Putamen (tissue), 1 donor: ENCODE measurements around the gene HIPK1.
"Not testable (repeated sequence)": the region's sequence is repeated elsewhere in the genome, so short reads cannot be mapped to it uniquely, and the experiment has no call there.

Experiments used
- DNase-seq: peaks from one replicate; pipeline ENCODE4 v3.0.0-alpha.2; 2016; ENCODE audit warnings: low spot score

Gene HIPK1

GRCh38 chr1:114015075-114015474 lies 86.0 kb downstream of the HIPK1 start:
- no peak for DNase-seq

GRCh38 chr1:114019724-114020123 lies 90.6 kb downstream of the HIPK1 start:
- DNase-seq = not testable (repeated sequence)

- no peak for DNase-seq
Measured at GRCh38 chr1:114021665-114022099, 92.6 kb downstream of the HIPK1 start.

DNA sequence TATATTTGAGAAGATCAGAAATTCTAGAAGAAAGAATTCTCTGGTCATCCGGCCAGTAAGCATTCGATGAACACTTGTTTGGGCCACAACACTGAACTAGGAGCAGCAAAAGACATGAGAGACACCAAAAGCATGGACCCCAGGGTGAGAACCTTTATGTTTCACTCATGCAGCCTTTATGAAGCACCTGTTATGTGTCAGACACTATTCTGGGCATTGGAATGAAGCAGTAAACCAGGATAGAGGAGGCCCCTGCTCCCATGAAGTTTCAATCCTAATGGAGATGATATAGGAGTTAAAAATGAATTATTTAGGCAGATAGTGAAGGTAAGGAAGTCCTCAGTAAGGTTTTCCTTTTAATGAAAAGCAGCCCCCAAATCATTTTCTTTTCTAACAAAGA lies 93.8 kb downstream of the HIPK1 start:
- no peak for DNase-seq

DNA sequence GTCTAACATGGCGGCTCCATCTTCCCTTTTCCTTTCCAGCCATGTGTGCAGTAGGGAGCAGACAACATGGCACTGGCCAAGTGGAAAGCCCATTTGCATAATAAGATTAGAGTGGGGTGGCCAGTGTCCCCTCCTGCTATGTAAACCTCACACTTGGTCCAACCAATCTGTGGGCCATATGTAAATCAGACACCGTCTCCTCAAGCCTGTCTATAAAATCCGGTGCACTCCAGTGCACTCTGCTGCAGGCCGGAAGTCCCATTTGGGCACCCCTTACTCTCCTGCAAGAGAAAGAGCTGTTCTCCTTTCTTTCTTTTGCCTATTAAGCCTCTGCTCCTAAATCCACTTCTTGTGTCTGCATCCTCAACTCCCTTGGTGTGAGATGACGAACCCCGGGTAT lies 94.3 kb downstream of the HIPK1 start:
- DNase-seq = no peak

DNA sequence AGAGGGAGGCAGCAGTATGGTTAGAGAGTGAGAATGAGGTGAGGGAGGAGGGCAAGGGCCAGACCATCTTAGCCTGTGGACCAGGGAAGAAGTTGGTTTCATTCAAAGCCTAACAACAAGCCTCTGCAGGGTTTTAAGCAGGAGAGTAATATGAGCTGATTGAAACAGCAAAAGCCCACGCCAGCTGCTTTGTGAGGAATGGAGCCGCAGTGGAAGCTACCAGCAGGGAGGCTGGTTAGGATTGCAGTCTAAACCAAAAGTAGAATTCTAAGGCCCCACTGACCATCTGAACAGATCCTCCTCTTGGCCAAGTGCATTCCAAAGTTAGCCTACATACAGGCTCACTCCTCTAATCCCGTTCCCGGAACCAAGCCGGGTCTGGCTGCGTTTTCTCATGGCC lies 94.9 kb downstream of the HIPK1 start:
- DNase-seq = no peak

DNA sequence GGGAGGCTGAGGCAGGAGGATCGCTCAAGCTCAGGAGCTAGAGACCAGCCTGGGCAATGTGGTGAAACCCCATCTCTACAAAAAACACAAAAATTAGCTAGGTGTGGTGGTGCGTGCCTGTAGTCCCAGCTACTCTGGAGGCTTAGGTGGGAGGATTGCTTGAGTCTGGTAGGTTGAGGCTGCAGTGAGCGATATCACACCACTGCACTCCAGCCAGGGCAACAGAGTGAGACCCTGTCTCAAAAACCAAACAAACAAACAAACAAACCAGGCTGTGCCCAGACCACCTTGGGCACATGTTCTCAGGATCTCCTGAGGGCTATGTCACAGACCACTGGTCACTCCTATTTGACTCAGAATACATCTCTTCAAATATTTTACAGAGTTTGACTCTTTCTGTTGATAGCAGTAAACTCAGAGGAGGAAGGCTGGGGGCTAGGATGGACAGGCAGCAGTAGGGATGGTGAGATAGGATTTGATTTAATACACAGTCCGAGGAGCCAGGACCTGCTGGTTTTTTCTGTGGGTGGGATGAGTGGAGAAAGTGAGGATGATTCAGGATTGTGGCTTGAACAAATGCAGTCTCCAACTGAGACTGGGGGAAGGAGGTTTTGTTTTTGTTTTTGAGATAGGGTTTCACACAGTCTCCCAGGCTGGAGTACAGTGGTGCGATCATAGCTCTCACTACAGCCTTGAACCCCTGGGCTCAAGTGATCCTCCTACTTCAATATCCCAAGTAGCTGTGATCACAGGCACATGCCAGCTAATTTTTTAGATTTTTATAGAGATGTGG lies 96.7 kb downstream of the HIPK1 start:
- DNase-seq = no peak

- no peak for DNase-seq
Measured at GRCh38 chr1:114026797-114027196, 97.7 kb downstream of the HIPK1 start.
